Measurements from ENCODE around the gene LAG3.

DNA sequence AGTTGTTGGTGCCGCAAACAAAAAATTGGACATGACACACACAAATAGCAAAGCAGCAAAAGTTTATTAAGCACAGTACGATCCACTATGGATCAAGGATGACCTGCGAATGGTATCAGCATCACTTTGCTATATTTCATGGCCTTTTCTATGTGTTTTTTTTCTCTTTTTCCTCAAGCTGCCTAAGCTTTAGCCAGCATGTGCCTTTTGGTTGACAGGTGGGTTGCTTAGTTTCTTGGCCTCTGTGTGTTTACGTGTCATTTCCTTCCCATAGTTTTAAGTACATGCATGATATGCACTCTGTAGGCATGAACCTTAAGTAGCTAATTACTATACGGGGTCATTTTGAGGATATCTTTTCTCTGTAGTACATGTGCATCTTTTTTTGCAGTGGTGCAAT, 26.8 kb downstream of the LAG3 start:
- no peak for TF ChIP-seq TCF7L2 (IDR thresholded peaks at IDR 0.05; ENCODE audit: borderline replicate concordance, extremely low read depth, insufficient read depth, insufficient read length)
- no peak for TF ChIP-seq SP1 (IDR thresholded peaks at IDR 0.05; ENCODE audit: low read depth)
- TF ChIP-seq POLR2AphosphoS5 (IDR thresholded peaks at IDR 0.05; ENCODE audit: low read depth, low read length), result no peak
- no peak for TF ChIP-seq ZNF274 (IDR thresholded peaks at IDR 0.05; ENCODE audit: low read depth, low read length)

Measured in HCT116 (cell line).